ENCODE measurements around the gene C9orf72.

Gene C9orf72

DNA sequence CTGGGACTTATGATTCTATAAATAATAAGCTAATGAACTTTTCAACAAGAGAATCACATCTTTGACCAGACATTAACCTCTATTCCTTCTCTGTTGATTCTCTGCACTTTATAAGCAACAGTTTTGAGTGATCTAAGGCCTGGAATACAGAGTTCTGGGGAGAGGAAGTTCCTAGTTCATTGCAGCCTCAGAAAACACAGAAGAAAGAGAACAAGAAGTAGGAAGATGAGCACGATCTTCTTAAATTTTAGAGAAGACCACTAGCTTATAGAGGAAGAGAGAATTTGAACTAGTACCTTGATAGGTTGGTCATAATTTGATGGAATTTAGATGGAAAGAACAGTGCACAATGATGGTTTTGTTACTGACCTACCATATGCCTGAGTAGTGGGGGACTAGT is 8.5 kb upstream of the C9orf72 start:
- no peak for DNase-seq (ENCODE audit: low spot score)

DNA sequence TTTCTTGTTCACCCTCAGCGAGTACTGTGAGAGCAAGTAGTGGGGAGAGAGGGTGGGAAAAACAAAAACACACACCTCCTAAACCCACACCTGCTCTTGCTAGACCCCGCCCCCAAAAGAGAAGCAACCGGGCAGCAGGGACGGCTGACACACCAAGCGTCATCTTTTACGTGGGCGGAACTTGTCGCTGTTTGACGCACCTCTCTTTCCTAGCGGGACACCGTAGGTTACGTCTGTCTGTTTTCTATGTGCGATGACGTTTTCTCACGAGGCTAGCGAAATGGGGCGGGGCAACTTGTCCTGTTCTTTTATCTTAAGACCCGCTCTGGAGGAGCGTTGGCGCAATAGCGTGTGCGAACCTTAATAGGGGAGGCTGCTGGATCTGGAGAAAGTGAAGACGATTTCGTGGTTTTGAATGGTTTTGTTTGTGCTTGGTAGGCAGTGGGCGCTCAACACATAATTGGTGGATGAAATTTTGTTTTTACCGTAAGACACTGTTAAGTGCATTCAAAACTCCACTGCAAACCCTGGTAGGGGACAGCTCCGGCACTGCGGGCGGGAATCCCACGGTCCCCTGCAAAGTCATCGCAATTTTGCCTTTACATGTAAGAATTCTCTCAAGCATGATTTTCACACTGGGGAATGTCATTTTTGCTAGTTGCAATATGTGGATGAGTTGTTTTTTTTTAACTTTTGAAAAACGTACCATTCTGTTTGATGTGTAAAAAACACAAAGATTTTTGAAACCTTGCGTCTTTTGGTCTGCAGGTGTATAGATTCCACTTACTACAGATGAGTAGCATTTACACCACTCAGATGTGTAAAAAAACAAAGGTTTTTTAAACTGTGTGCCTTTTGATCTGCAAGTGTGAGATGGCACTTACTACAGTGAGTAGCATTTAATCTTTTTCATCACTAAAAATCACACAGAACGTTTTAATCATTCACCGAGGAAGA is 631 bp upstream of the C9orf72 start:
- peak; percentile 92 for DNase-seq (ENCODE audit: low spot score)

DNA sequence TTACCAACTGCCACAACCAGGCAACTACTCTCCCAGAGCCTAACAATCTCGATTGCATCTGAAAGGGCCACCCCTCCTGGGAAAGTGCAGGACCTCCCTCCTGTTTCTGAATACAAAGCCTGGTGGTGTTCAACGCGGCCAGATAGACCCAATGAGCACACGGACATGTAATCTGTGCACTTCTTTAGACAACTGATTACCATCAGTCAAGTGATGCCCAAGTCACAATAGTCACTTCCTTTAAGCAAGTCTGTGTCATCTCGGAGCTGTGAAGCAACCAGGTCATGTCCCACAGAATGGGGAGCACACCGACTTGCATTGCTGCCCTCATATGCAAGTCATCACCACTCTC is 739 bp downstream of the C9orf72 start:
- DNase-seq (ENCODE audit: low spot score), result peak; percentile 44

DNA sequence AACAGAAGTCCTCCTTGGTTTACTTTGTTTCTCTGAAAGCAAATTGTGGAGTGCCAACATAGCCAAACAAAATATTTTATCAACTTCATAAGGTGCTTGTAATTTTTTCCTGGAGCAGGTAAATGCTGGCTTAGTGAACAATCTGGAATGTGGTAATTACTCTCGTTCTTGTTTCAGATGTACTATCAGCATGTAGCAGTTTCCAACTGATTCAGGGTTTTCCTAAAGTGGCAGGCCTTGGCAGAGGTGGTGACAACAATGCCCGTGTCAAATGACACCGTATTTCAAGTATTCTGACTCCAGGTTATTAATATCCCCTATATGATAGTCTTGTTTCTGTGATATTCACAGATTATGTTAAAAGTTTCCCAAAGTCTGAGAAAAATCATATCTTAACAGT is 1.2 kb downstream of the C9orf72 start:
- no peak for DNase-seq (ENCODE audit: low spot score)

DNA sequence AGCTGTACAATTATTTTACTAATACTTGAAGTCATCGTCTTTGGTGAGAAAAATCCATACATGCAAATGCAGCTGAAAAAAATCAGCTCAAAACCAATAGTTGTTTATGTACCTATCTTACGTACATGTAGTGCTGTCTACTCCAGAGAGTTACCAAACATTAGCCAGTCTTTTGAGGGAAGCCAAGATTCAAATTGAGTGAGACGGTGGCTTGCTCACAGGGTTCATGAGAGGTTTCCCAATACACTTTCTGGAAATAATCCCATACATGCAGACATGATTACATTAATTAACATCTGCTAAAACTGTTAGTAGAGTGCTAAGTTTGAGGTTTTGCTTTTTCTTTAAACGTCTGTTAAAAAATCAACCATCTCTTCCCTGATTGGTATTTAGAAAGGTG is 2.3 kb downstream of the C9orf72 start:
- no peak for DNase-seq (ENCODE audit: low spot score)

DNA sequence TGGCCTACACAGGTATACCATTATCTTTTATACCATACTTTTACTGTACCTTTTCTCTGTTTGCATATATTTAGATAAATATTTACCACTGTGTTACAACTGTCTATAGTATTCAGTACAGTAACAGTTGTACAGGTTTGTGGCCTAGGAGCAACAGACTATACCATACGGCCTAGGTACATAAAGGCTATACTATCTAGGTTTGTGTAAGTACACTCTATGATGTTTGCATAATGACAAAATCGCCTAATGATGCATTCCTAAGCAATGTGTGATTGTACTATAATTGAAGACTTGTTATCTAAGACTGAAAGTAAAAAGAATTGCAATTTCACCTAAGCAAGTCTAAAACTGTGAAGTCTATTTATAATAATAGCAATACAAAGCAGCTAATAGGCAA is 3.9 kb downstream of the C9orf72 start:
- DNase-seq (ENCODE audit: low spot score), result no peak

DNA sequence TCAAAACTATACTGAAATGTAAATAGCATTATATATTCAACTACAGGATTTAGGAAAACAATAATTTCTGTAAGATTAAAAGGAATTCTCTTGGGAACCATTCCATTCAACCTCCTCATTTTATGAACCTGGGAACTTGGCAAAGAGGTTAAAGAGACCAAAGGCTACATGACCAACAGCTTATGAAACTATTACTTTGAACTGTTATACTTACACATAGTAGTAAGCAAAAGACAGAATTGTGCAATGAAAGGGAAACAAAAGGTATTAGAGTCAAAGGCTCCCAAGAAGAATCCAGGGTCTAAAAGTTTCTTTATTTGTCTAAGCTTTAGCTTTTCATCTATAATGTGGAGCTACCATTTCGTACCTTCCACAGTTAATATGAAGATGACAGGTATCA is 7.2 kb downstream of the C9orf72 start:
- no peak for DNase-seq (ENCODE audit: low spot score)

DNA sequence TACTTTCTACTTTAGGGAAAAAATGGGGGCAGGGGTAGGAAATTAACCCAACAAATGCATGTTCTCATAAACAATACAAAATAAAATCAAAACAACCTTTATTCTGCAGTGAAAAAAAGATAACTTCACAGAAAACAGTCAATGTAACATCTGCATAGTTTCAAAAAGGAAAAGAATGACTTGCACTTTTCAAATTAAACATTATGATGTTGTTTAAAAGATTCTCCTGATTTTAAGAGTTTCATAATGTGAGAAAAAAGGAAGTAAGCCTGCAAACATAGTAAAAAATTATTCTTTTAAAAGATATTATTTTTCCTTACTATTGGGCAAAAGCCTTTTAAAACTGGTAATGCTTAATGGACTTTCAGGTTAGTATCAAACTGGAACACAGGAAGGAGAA is 7.6 kb downstream of the C9orf72 start:
- DNase-seq (ENCODE audit: low spot score), result no peak

DNA sequence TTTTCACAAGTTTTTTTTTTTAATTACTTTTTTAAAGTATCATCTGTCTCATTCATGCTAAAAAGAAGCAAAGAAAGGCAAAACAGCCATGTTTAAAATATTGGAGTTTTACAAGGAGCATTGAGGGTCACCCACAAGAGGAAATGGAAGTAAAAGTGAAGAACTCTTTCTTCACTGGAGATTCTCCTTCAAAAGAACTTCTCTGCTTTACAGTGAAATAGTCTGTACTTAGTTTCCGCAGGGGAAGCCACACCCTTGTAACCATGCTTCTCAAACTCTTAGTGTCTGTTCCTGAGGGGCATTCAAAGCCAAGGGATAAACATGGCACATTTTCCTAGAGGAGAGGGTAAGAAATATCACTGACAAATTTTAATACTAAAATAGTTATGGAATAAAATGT is 8.6 kb downstream of the C9orf72 start:
- DNase-seq (ENCODE audit: low spot score), result no peak

DNA sequence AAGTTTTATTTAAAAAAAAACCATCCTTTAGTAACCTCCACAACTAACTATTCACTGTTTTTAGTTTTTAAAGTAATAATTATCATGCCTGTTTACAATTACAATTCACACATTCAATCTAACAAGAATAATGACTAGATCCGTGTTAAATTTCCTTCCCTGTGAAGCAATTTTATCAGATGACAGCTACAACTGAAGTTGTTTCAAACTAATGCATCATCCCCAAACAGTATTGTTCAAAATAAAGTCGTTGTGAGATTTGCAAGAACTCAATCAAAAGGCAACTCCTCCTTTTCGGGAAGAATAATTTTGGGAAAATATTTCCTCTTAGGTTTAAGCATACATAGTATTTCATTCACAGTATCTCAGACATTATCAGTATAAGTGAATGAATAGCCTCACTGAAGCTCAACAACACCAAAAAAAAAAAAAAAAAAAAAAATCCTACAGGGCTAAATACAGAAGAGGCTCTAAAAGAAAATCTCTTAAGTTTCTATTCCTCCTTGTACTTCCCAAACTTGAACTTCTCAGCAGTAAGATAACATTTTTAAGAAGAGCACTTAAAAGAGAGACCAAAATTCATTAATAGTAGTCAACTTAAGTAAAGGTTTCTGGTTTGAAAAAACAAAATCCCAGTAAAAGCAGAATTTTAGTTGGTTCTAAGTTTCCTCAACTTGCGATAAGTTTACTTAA is 9.4 kb downstream of the C9orf72 start:
- DNase-seq (ENCODE audit: low spot score), result no peak

DNA sequence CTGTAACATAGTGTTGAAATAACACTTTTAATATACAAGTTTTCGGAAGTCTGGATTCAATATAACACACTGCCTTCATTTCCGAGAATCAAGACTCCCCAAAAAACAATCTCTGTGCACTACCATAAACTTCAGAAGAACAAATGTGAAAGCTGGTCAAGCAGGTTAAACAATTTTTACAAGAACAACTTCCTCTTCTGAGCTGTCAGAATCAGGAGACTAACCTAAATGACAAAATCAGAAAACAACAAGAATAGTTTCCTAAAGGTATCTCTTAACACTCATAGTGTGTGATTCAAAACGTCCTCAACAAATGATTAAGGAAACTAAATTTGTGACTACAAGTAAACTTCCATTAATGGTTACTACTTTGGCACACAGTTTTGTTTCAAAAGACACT is 11.6 kb downstream of the C9orf72 start:
- DNase-seq (ENCODE audit: low spot score), result no peak

DNA sequence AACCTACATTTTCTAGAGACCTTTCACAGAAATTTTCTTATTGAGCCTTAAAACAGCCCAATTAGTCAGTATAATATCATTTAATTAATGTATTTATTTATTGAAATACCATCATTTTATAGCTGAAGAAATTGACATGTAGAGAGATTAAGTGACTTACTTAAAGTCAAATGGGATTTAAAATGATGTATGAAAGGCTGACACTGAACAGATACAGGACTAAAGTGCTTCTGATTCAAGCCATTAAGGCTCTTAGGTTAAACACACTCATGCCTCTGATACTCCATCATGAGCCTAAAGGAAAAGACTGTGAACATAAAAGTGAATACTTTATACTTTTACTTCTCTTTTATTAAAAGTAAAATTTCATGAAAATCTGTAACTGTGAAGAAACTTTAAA is 12.8 kb downstream of the C9orf72 start:
- no peak for DNase-seq (ENCODE audit: low spot score)

DNA sequence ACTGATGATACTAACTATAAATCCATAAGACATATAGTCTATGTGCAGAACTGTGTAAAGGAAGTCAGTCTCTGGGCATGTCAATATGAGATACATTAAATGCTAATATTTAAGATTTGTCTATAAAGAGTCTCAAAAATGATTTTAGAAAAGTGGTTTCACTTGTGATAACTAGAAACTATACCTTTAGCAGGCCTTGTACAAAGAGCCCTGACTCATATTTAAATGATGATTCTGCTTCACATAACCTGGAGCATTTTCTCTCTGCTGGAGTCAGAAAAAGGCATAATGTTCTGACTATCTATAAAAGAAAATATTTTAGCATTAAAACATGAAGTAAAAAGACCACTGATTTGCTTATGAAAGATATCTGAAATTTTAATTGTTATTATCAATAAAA is 15.0 kb downstream of the C9orf72 start:
- no peak for DNase-seq (ENCODE audit: low spot score)

DNA sequence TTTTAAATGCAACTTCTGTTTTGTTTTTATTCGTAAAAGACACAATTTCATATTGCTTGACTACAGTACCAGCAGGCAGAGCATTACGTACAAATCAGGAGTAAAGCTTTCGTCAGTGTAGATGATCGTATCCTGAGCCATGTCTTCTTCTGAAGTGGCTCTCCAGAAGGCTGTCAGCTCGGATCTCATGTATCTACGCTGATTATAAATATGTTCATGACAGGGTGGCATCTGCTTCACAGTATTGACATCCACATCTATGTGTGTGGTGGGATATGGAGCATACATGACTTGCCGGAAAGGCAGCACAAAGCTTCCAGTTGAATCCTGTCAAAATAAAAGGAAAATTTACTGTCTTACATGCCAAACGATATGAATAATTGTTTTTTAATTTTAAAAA is 16.8 kb downstream of the C9orf72 start:
- no peak for DNase-seq (ENCODE audit: low spot score)

DNA sequence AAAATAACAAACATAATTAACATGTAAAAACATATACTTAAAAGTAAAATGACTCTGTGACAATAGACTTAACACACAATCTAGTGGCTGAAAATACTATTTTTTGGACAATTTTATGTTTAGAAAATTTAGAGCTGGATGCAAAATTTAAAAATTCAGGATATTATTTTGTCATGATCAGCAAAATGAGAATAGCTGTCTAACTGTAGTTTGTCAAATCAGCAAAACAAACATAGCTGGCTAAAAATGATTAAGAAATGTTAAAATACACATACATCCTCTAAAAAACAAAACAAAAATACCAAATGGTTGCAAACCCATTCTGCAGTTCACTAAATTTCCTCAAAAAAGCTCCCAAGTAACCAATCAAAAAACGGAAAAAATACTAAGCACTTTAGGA is 18.6 kb downstream of the C9orf72 start:
- DNase-seq (ENCODE audit: low spot score), result no peak

DNA sequence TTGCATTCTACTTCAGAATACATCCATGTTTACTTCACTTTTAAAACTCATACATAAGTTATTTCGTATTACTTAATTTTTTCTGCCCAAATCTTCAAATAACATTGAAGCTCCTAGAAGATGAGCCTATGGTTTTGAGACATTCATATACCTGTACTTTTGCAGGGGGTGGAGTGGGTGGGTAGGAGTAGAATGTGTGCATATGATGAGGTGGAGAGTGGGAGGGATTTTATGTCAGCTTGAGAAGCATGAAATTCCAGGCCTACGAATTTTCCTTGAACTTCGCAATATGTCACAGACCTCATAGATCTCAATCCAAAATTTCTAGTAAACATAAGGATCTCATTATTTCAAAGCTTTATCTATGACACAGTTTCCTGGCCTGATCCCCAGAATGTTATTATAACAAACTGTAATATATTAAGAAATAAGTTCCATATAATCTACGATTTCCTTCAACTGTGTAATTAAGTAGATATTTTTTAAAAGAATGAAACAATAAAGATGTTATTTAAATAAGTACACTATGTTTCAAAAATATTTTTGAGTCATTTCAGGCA is 24.0 kb downstream of the C9orf72 start:
- peak; percentile 7 for DNase-seq (ENCODE audit: low spot score)

DNA sequence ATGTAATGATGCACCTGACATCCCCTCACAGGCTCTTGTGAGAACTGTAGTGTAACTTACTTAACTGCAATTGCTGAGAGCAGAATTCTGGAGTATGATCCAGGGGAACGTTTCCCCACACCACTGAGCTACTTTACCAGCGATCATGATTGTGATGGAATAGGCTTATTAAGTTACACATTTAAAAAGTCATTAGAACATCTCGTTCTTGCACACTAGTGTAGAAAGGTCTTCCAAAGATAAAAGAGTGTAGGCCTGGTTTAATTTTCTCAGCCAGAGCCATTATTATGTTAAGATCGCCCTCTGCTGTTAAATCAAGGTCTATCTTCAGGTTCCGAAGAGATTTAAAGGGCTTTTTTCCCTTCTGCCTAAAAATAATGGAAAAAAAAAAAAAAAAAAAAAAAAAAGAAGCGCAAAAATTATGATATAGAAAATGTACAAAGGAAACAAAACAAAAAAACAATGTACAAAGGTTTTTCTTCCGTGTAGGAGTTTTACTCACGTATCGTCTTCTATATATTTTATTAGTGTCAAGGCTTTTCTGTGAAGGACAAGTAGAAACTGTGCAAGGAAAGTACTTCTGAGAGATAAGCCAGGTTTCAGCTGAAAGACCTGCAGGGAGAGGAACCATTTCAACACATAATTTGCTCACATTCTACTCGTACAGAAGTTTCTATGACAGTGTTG is 25.1 kb downstream of the C9orf72 start:
- peak; percentile 56 for DNase-seq (ENCODE audit: low spot score)

DNA sequence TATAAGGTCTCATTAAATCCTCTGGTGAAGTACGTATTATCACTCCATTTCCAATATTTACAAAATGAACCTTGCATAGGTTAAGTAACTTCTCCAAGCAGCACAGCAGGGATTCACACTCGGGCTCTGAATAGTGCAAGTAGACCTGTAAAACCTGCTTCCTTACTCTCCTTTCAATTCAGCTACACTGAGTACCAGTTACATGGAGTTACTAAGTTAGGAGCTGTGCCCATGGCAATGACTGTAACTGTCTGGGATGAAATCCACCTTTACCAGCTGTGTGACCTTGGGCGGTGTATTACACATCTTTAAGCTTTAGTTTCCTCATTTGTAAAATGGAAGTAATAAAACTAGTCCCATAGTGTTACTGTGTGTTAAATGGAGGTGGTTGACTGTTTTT is 27.8 kb downstream of the C9orf72 start:
- no peak for DNase-seq (ENCODE audit: low spot score)

DNA sequence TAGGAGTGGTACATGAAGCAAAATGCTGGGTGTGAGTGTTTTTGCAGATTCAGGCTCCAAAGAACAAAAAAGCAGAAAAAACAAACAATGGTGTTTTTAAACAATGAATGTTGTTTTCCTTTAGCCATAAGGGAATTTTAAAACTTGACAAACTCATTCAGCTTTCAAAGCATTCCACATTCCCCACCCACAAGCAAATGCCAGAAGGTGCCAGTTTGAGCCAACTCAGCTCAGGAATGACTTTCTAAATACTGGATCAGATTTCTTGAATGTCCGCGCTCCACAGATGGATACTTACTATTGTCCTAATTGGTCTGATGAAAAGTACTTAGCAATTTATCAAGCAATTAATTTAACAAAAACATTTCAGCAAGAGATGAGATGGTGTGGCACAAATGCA is 30.8 kb downstream of the C9orf72 start:
- peak; percentile 5 for DNase-seq (ENCODE audit: low spot score)

DNA sequence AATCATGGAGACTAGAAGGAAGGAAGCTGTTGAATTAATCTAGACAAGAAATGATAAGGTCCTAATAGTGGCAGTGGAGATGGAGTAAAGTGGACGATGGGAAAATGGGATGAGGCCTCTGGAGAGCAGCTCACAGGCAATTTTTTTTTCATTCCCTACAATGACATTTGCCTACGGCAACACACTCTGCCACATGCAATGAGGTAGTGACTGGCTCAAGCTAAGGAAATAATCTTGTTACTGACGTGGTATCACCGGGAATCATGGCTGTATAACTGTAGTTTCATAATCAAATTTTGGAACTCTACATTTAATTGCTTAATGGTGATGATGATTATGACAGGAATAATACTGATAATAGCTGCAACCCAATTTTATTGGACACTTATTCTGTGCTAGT is 31.5 kb downstream of the C9orf72 start:
- no peak for DNase-seq (ENCODE audit: low spot score)

DNA sequence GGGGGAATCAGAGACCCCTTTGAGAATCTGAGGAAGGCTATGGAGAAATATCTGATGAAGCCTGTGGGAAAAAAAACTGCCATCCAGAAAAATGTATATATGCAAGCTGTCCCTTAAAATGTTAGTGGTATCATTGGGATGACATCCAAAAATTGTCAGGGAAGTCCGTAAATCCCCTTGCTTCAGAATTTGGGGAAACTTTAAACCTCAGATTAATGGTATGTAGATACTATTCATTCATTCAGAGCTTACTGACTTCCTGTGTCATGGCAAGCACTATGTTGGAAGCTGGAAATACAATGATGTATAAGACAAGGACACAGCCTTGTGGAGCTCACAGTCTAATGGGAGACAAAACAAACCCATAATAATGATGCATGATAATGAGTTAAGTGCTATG is 32.8 kb downstream of the C9orf72 start:
- DNase-seq (ENCODE audit: low spot score), result no peak

All from AG08395 (cell line).